Measurements from ENCODE around the gene KCTD12. TPM values are rescaled to one million over a fixed set of nuclear protein-coding genes. Genes with fewer than 3 reads are reported as not detected.
A peak's percentile ranks its signal among the peaks of the same experiment; 100 is the strongest.
"Not testable (repeated sequence)": the region's sequence is repeated elsewhere in the genome, so short reads cannot be mapped to it uniquely, and the experiment has no call there.

KCTD12 gene
- 11.4 TPM for polyA plus RNA-seq (2013, experiment 1 of 2; ENCODE audit: insufficient read length)
- polyA plus RNA-seq (2013, experiment 2 of 2; ENCODE audit: insufficient read length) = 14.3 TPM

GRCh38 chr13:76886292-76887075, at the start of gene KCTD12:
Gene KCTD12 (minus strand): TSS chr13:76886405. CDS start chr13:76886148, 257 bp downstream.
- peak; percentile 79 for DNase-seq

GRCh38 chr13:76934671-76935070, 48.5 kb upstream of the KCTD12 start:
- no peak for DNase-seq

- no peak for DNase-seq
Measured at GRCh38 chr13:76932076-76932475, 45.9 kb upstream of the KCTD12 start.

GRCh38 chr13:76929851-76930374, 43.7 kb upstream of the KCTD12 start:
- DNase-seq = no peak

- no peak for DNase-seq
Measured at GRCh38 chr13:76929320-76929719, 43.1 kb upstream of the KCTD12 start.

- DNase-seq = no peak
Measured at GRCh38 chr13:76928456-76928855, 42.3 kb upstream of the KCTD12 start.

- no peak for DNase-seq
Measured at GRCh38 chr13:76927955-76928354, 41.8 kb upstream of the KCTD12 start.

GRCh38 chr13:76925115-76925514, 38.9 kb upstream of the KCTD12 start:
- no peak for DNase-seq

- peak; percentile 21 for DNase-seq
Measured at GRCh38 chr13:76921516-76921915, 35.3 kb upstream of the KCTD12 start.

GRCh38 chr13:76917755-76918481, 31.7 kb upstream of the KCTD12 start:
- DNase-seq = not testable (repeated sequence)

- DNase-seq = peak; percentile 46
Measured at GRCh38 chr13:76917095-76917494, 30.9 kb upstream of the KCTD12 start.

- no peak for DNase-seq
Measured at GRCh38 chr13:76913898-76914297, 27.7 kb upstream of the KCTD12 start.

- no peak for DNase-seq
Measured at GRCh38 chr13:76912476-76912875, 26.3 kb upstream of the KCTD12 start.

- DNase-seq = no peak
Measured at GRCh38 chr13:76904507-76904906, 18.3 kb upstream of the KCTD12 start.

GRCh38 chr13:76903544-76904162, 17.4 kb upstream of the KCTD12 start:
- peak; percentile 67 for DNase-seq

- not testable (repeated sequence) for DNase-seq
Measured at GRCh38 chr13:76899066-76899465, 12.9 kb upstream of the KCTD12 start.

GRCh38 chr13:76897171-76897570, 11.0 kb upstream of the KCTD12 start:
- DNase-seq = not testable (repeated sequence)

- DNase-seq = no peak
Measured at GRCh38 chr13:76894401-76895110, 8.4 kb upstream of the KCTD12 start.

GRCh38 chr13:76892488-76892887, 6.3 kb upstream of the KCTD12 start:
- DNase-seq = no peak

GRCh38 chr13:76890021-76890420, 3.8 kb upstream of the KCTD12 start:
- peak; percentile 40 for DNase-seq

- DNase-seq = no peak
Measured at GRCh38 chr13:76889254-76889653, 3.0 kb upstream of the KCTD12 start.

GRCh38 chr13:76888421-76888820, 2.2 kb upstream of the KCTD12 start:
- DNase-seq = no peak
